ENCODE results near the gene TRIM63. TPM values are rescaled to one million over a fixed set of nuclear protein-coding genes. Genes with fewer than 3 reads are reported as not detected.

TRIM63 gene
- total RNA-seq, 2 experiments from 2014 or later = not detected

DNA sequence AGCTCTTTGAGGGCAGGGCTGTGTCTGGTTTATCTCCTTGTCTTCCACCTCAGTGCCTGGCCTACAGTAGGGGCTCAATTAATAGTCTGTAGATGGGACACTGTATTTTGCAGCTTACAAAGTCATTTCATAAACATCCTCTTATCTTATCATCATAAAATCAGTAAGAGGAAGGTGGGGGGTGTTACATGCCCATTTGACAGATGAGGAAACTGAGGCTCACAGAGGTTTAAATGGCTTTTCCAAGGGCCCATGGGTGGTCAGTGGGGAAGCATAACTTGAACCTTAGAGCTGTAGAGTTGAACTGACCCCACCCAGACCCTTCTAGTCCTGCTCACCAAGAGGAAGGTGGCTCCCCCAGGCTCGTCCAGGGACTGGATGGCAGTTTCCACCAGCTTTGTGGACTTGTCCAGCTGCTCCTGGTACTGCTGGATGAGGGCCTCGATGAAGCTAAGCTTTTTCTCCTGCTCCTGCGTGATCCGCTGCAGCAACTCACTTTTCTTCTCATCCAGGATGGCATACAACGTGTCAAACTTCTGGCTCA, 9.3 kb downstream of the TRIM63 start:
- CTCF ChIA-PET = interaction anchor here (0.6 kb wide), 1 partner anchor 1893 kb away, joined by 3 read pairs; no protein-coding TSS in a partner anchor
- Mint-ChIP-seq H3K27me3 (peaks cover 37% of the 10 kb centered on the region), H3K9me3 (no peaks in the 10 kb centered on the region), H3K27ac (no peak overlapping the region), H3K4me1 (ENCODE audit: low read depth) (no peaks in the 10 kb centered on the region), H3K4me3 (no peak overlapping the region), H3K36me3 (ENCODE audit: low read depth) (no peaks in the 10 kb centered on the region)
- Histone ChIP-seq H3K4me3 (ENCODE audit: low read length) (no peak overlapping the region), H3K4me1 (ENCODE audit: insufficient read depth, low read length) (no peaks in the 10 kb centered on the region), H3K36me3 (ENCODE audit: insufficient read depth, low read length) (no peaks in the 10 kb centered on the region), H3K27me3 (ENCODE audit: control insufficient read depth in 1 of 2, insufficient read depth in 2 of 2, low read length in 2 of 2) (peaks cover 13 to 18% of the 10 kb centered on the region in 2 experiments), H3K9me3 (ENCODE audit: control insufficient read depth in 1 of 2, insufficient read depth in 1 of 2, low read length in 2 of 2) (no peaks in the 10 kb centered on the region), H3K27ac (ENCODE audit: low read depth in 1 of 2, low read length in 2 of 2) (no peak overlapping the region)
- POLR2A ChIA-PET = no interaction called here
- DNase-seq (no peak), ATAC-seq (ENCODE audit: poor library complexity) (no peak)
- intact Hi-C loops (cut with DNase I, micrococcal nuclease) = no loop called here
- TF ChIP-seq, protein P1, sequence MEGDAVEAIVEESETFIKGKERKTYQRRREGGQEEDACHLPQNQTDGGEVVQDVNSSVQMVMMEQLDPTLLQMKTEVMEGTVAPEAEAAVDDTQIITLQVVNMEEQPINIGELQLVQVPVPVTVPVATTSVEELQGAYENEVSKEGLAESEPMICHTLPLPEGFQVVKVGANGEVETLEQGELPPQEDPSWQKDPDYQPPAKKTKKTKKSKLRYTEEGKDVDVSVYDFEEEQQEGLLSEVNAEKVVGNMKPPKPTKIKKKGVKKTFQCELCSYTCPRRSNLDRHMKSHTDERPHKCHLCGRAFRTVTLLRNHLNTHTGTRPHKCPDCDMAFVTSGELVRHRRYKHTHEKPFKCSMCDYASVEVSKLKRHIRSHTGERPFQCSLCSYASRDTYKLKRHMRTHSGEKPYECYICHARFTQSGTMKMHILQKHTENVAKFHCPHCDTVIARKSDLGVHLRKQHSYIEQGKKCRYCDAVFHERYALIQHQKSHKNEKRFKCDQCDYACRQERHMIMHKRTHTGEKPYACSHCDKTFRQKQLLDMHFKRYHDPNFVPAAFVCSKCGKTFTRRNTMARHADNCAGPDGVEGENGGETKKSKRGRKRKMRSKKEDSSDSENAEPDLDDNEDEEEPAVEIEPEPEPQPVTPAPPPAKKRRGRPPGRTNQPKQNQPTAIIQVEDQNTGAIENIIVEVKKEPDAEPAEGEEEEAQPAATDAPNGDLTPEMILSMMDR (IDR thresholded peaks at IDR 0.05) = no peak

DNA sequence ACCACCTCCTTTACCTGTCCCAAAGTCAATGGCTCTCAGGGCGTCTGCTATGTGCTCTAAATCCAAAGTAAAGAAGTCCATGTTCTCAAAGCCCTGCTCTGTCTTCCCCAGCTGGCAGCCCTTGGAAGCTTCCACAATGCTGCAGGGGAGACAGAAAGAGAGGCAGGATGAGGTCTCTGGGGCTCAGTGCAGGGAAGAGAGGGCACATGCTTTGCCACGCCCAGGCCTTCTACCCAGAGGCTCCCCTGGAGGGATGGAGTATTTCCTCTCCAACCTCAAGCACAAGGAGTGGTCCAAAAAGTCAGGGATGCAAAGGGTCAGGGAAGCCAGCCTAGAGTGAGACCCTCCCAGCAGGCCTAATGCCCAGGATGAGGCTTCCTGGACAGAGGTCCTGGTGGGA, 10.2 kb downstream of the TRIM63 start:
- ATAC-seq (ENCODE audit: poor library complexity) = no peak
- Histone ChIP-seq H3K36me3 (ENCODE audit: insufficient read depth, low read length) (no peaks in the 10 kb centered on the region), H3K4me3 (ENCODE audit: low read length) (no peak overlapping the region), H3K27me3 (ENCODE audit: control insufficient read depth in 1 of 2, insufficient read depth in 2 of 2, low read length in 2 of 2) (peaks cover 13 to 18% of the 10 kb centered on the region in 2 experiments), H3K27ac (ENCODE audit: low read depth in 1 of 2, low read length in 2 of 2) (no peak overlapping the region), H3K4me1 (ENCODE audit: insufficient read depth, low read length) (no peaks in the 10 kb centered on the region), H3K9me3 (ENCODE audit: control insufficient read depth in 1 of 2, insufficient read depth in 1 of 2, low read length in 2 of 2) (no peaks in the 10 kb centered on the region)
- Mint-ChIP-seq H3K27me3 (peaks cover 38% of the 10 kb centered on the region), H3K9me3 (no peaks in the 10 kb centered on the region), H3K4me3 (no peak overlapping the region), H3K27ac (no peak overlapping the region), H3K4me1 (ENCODE audit: low read depth) (no peaks in the 10 kb centered on the region), H3K36me3 (ENCODE audit: low read depth) (no peaks in the 10 kb centered on the region)
- ChIA-PET CTCF (no interaction called here), POLR2A (no interaction called here)
- intact Hi-C loops (cut with DNase I, micrococcal nuclease) = no loop called here
- no peak for DNase-seq
- TF ChIP-seq, protein P1 (IDR thresholded peaks at IDR 0.05) = no peak

DNA sequence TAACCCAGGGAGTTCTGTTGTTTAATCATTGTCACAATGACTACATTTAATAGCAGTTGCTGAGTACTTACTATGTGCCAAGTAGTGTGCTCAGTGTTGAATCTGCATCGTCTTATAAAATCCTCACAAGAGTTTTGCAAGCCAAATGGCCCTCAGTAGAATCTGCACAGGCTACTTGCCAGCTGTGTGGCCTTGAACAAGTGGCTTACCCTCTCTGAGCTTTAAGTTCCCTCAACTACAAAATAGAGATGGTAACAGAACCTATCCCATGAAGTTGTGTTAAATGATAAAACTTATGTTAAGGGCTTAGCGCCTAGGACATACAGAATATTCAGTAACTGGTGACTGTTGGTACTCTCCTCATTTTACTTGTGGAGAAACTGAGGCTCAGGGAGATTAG, 12.4 kb downstream of the TRIM63 start:
- ChIA-PET CTCF (interaction anchor here (1.2 kb wide), 1 partner anchor 210 kb away, joined by 4 read pairs; no protein-coding TSS in a partner anchor), POLR2A (no interaction called here)
- no peaks in the 10 kb centered on the region for H3K9me3 Mint-ChIP-seq
- no peak for DNase-seq
- H3K4me1 ChIP-seq (ENCODE audit: insufficient read depth, low read length) = no peaks in the 10 kb centered on the region
- no peak overlapping the region for H3K4me3 ChIP-seq (ENCODE audit: low read length)
- H3K9me3 ChIP-seq (ENCODE audit: control insufficient read depth in 1 of 2, insufficient read depth in 1 of 2, low read length in 2 of 2) = no peaks in the 10 kb centered on the region
- no peak overlapping the region for H3K4me3 Mint-ChIP-seq
- peaks cover 56% of the 10 kb centered on the region for H3K27me3 Mint-ChIP-seq
- ATAC-seq (ENCODE audit: poor library complexity) = no peak
- H3K36me3 ChIP-seq (ENCODE audit: insufficient read depth, low read length) = no peaks in the 10 kb centered on the region
- intact Hi-C loops (cut with DNase I, micrococcal nuclease) = no loop called here
- H3K27ac ChIP-seq (ENCODE audit: low read depth in 1 of 2, low read length in 2 of 2) = no peak overlapping the region
- H3K36me3 Mint-ChIP-seq (ENCODE audit: low read depth) = no peaks in the 10 kb centered on the region
- peaks cover 12 to 15% of the 10 kb centered on the region in 2 experiments for H3K27me3 ChIP-seq (ENCODE audit: control insufficient read depth in 1 of 2, insufficient read depth in 2 of 2, low read length in 2 of 2)
- H3K27ac Mint-ChIP-seq = no peak overlapping the region
- TF ChIP-seq, protein P1 (IDR thresholded peaks at IDR 0.05) = no peak
- H3K4me1 Mint-ChIP-seq (ENCODE audit: low read depth) = no peaks in the 10 kb centered on the region

Measured in CD4-positive, alpha-beta T cell (primary cell).